Chondrocyte (in vitro differentiated cells): ENCODE data around the gene PIEZO2. TPM values are rescaled to one million over a fixed set of nuclear protein-coding genes. Genes with fewer than 3 reads are reported as not detected.

Experiments
- DNase-seq: peaks from one replicate; pipeline ENCODE4 v3.0.0; 2021; ENCODE audit warnings: mixed read lengths, low spot score
- H3K27ac Mint-ChIP-seq: one replicate; pipeline ENCODE4 v1.8.0; 2021; ENCODE audit warnings: mild to moderate bottlenecking, moderate library complexity, mixed read lengths; ENCODE audit not compliant: unreplicated experiment
- H3K27me3 Mint-ChIP-seq: 2 replicates; pipeline ENCODE4 v1.8.0; 2021; ENCODE audit warnings: low read depth, mixed read lengths
- H3K36me3 Mint-ChIP-seq: 2 replicates; pipeline ENCODE4 v1.8.0; 2021; ENCODE audit warnings: low read depth, mixed read lengths
- H3K4me1 Mint-ChIP-seq: 2 replicates; pipeline ENCODE4 v1.8.0; 2021; ENCODE audit warnings: low read depth, mild to moderate bottlenecking, mixed read lengths
- H3K4me3 Mint-ChIP-seq: one replicate; pipeline ENCODE4 v1.8.0; 2021; ENCODE audit warnings: mild to moderate bottlenecking, moderate library complexity, mixed read lengths; ENCODE audit not compliant: unreplicated experiment
- H3K9me3 Mint-ChIP-seq: 2 replicates; pipeline ENCODE4 v1.8.0; 2021; ENCODE audit warnings: low read depth, mixed read lengths
- CTCF ChIP-seq: fragments of 200-600 bp; sonication (generic); IDR thresholded peaks from 2 replicates; pipeline ENCODE4 v1.5.0; 2021; ENCODE audit warnings: antibody characterized with exemption, mild to moderate bottlenecking, moderate library complexity
- total RNA-seq: library from RNA; stranded (reverse); gene quantifications from 3 replicates; pipeline ENCODE4 v1.2.1, GENCODE V29; 2021

The PIEZO2 gene
- total RNA-seq, 1 donor from 2014 or later: 142 TPM

GRCh38 chr18:11112286-11112685 lies 37.1 kb downstream of the PIEZO2 start:
- Mint-ChIP-seq H3K27ac (peak overlapping the region; percentile 12), H3K4me1 (peaks cover 52% of the 10 kb centered on the region), H3K9me3 (no peaks in the 10 kb centered on the region), H3K27me3 (no peaks in the 10 kb centered on the region), H3K36me3 (peaks cover 2% of the 10 kb centered on the region), H3K4me3 (no peak overlapping the region)
- no peak for DNase-seq
- TF ChIP-seq CTCF: no peak

- no peak for DNase-seq
- H3K27ac Mint-ChIP-seq: no peak overlapping the region
- no peaks in the 10 kb centered on the region for H3K9me3 Mint-ChIP-seq
- TF ChIP-seq CTCF: no peak
- H3K4me3 Mint-ChIP-seq: no peak overlapping the region
- H3K4me1 Mint-ChIP-seq: peaks cover 57% of the 10 kb centered on the region
- peaks cover 2% of the 10 kb centered on the region for H3K36me3 Mint-ChIP-seq
- no peaks in the 10 kb centered on the region for H3K27me3 Mint-ChIP-seq
These were observed 38.9 kb downstream of the PIEZO2 start for GRCh38 chr18:11110509-11110908.

GRCh38 chr18:11108947-11109346 lies 40.4 kb downstream of the PIEZO2 start:
- DNase-seq: no peak
- H3K9me3 Mint-ChIP-seq: no peaks in the 10 kb centered on the region
- H3K27ac Mint-ChIP-seq: peak overlapping the region; percentile 27
- no peak for TF ChIP-seq CTCF
- peaks cover 2% of the 10 kb centered on the region for H3K36me3 Mint-ChIP-seq
- no peaks in the 10 kb centered on the region for H3K27me3 Mint-ChIP-seq
- H3K4me3 Mint-ChIP-seq: no peak overlapping the region
- H3K4me1 Mint-ChIP-seq: peaks cover 56% of the 10 kb centered on the region

GRCh38 chr18:11106894-11107293 lies 42.5 kb downstream of the PIEZO2 start:
- Mint-ChIP-seq H3K4me1 (peaks cover 40% of the 10 kb centered on the region), H3K4me3 (no peak overlapping the region), H3K27ac (no peak overlapping the region), H3K9me3 (no peaks in the 10 kb centered on the region), H3K36me3 (peaks cover 2% of the 10 kb centered on the region), H3K27me3 (no peaks in the 10 kb centered on the region)
- DNase-seq: no peak
- no peak for TF ChIP-seq CTCF

GRCh38 chr18:11105463-11105862 lies 43.9 kb downstream of the PIEZO2 start:
- Mint-ChIP-seq H3K4me1 (peaks cover 36% of the 10 kb centered on the region), H3K9me3 (no peaks in the 10 kb centered on the region)
- TF ChIP-seq CTCF: no peak

More at GRCh38 chr18:11105463-11105862, 43.9 kb downstream of the PIEZO2 start:
- Mint-ChIP-seq H3K36me3 (peaks cover 2% of the 10 kb centered on the region), H3K27me3 (no peaks in the 10 kb centered on the region), H3K4me3 (no peak overlapping the region), H3K27ac (no peak overlapping the region)
- DNase-seq: no peak
